Sigmoid colon (tissue), 7 donors: ENCODE data around the gene C1QTNF6. TPM values are rescaled to one million over a fixed set of nuclear protein-coding genes. Genes with fewer than 3 reads are reported as not detected.
A peak's percentile ranks its signal among the peaks of the same experiment; 100 is the strongest.

ENCODE experiments used
- DNase-seq: peaks from one replicate; pipeline ENCODE4 v3.0.0-alpha.2; 2019
- H3K27ac ChIP-seq, 4 donors: fragments of 200-600 bp; sonication (generic); one replicate each; pipeline ENCODE4 v1.5.1; 2016 to 2019; ENCODE audit warnings: mild to moderate bottlenecking in 1 of 4
- H3K27me3 ChIP-seq, 3 donors: fragments of 200-600 bp; sonication (generic); one replicate each; pipeline ENCODE4 v1.5.1; 2019; ENCODE audit warnings: mild to moderate bottlenecking in 1 of 3
- H3K36me3 ChIP-seq, 4 donors: fragments of 200-600 bp; sonication (generic); one replicate each; pipeline ENCODE4 v1.5.1; 2016 to 2019
- H3K4me1 ChIP-seq, 4 donors: fragments of 200-600 bp; sonication (generic); one replicate each; pipeline ENCODE4 v1.5.1; 2017 to 2019
- H3K4me3 ChIP-seq, 4 donors: fragments of 200-600 bp; sonication (generic); one replicate each; pipeline ENCODE4 v1.5.1; 2017 to 2019; ENCODE audit warnings: mild to moderate bottlenecking in 2 of 4, moderate library complexity in 1 of 4
- H3K9me3 ChIP-seq, 4 donors: fragments of 200-600 bp in 3 of 4; sonication (generic) in 3 of 4; one replicate each; pipeline versions ENCODE4 v1.5.1 to v1.6.1; 2013 to 2019
- EP300 ChIP-seq, 4 donors: sonication (generic); formaldehyde crosslinking; IDR thresholded peaks; one replicate each; pipeline ENCODE4 v1.6.1; 2017; ENCODE audit warnings: antibody characterized with exemption in 4 of 4
- POLR2A ChIP-seq, 2 donors: fragments of 450-650 bp; IDR thresholded peaks; one replicate each; pipeline ENCODE4 v1.6.1; 2016; ENCODE audit warnings: antibody characterized with exemption in 2 of 2, mild to moderate bottlenecking in 2 of 2, moderate library complexity in 2 of 2
- POLR2AphosphoS5 ChIP-seq, 4 donors: sonication (generic); formaldehyde crosslinking; IDR thresholded peaks; one replicate each; pipeline ENCODE4 v1.6.1; 2017; ENCODE audit warnings: antibody characterized with exemption in 4 of 4
- whole genome bisulfite sequencing, 2 donors: extraction: QIAGEN DNeasy Blood & Tissue Kit; methylation state at CpG; one replicate each; pipeline ENCODE4 v1.1.7; 2013; 5-methylcytosine and 5-hydroxymethylcytosine counted together
- intact Hi-C: fragments of 100-400 bp; cut with DNase I; formaldehyde crosslinking; loops from one replicate; pipeline ENCODE4 v1.15.1; 2023
- polyA plus RNA-seq, 3 donors: library from polyadenylated mRNA; stranded (reverse); fragments of 200-250 nt; gene quantifications; one replicate each; pipeline ENCODE4 v1.2.3, GENCODE V29; 2013
- total RNA-seq, 4 donors: library from RNA; depleted of rRNA; stranded (reverse); fragments of >200 nt; gene quantifications; one replicate each; pipeline ENCODE4 v1.1.0, GENCODE V29; 2016
- TF ChIP-seq, protein P1 (sequence below), 4 experiments: fragments of 450-650 bp in 3 of 4; fragments of 200-600 bp in 1 of 4; IDR thresholded peaks; one replicate each; pipeline ENCODE4 v1.5.1; 2016 to 2019; ENCODE audit warnings: antibody characterized with exemption in 4 of 4, mild to moderate bottlenecking in 3 of 4, moderate library complexity in 2 of 4
- donor health status: healthy with polysubstance abuse.
- donor health status: Bipolar disorder and iron deficiency.
- donor health status: healthy.

The C1QTNF6 gene
- total and polyA plus RNA-seq, 7 donors = 1.1 to 12.1 (median 1.8) TPM

GRCh38 chr22:37213218-37213855 is 25.3 kb upstream of the C1QTNF6 start:
- TF ChIP-seq POLR2A (IDR thresholded peaks at IDR 0.05) = no peak
- TF ChIP-seq EP300 (IDR thresholded peaks at IDR 0.05) = no peak
- no peak for TF ChIP-seq POLR2AphosphoS5 (IDR thresholded peaks at IDR 0.05)
- TF ChIP-seq, protein P1, sequence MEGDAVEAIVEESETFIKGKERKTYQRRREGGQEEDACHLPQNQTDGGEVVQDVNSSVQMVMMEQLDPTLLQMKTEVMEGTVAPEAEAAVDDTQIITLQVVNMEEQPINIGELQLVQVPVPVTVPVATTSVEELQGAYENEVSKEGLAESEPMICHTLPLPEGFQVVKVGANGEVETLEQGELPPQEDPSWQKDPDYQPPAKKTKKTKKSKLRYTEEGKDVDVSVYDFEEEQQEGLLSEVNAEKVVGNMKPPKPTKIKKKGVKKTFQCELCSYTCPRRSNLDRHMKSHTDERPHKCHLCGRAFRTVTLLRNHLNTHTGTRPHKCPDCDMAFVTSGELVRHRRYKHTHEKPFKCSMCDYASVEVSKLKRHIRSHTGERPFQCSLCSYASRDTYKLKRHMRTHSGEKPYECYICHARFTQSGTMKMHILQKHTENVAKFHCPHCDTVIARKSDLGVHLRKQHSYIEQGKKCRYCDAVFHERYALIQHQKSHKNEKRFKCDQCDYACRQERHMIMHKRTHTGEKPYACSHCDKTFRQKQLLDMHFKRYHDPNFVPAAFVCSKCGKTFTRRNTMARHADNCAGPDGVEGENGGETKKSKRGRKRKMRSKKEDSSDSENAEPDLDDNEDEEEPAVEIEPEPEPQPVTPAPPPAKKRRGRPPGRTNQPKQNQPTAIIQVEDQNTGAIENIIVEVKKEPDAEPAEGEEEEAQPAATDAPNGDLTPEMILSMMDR (IDR thresholded peaks at IDR 0.05) = no peak
- Histone ChIP-seq H3K27ac (no peak overlapping the region), H3K36me3 (no peaks in the 10 kb centered on the region), H3K27me3 (peaks cover 0 to 17% (median 4%) of the 10 kb centered on the region in 3 donors), H3K4me1 (no peaks in the 10 kb centered on the region), H3K9me3 (no peaks in the 10 kb centered on the region), H3K4me3 (no peak overlapping the region)
- DNase-seq = no peak
- intact Hi-C loops = no loop called here
- WGBS, 2 donors = 88 to 92% methylated on average over 18 of the region's 18 CpGs

- Histone ChIP-seq H3K27me3 (peaks cover 0 to 17% (median 4%) of the 10 kb centered on the region in 3 donors), H3K4me1 (no peaks in the 10 kb centered on the region), H3K4me3 (no peak within 1 kb of the TSS), H3K9me3 (no peaks in the 10 kb centered on the region), H3K27ac (no peak within 1 kb of the TSS), H3K36me3 (no peaks in the 10 kb centered on the region)
- intact Hi-C loops = no loop called here
- 18 to 56% methylated on average over 23 of the region's 23 CpGs for WGBS, 2 donors
- TF ChIP-seq POLR2A (IDR thresholded peaks at IDR 0.05) (no peak), EP300 (IDR thresholded peaks at IDR 0.05) (no peak)
- TF ChIP-seq, protein P1 (IDR thresholded peaks at IDR 0.05) = no peak
- peak; percentile 52 for DNase-seq
Observed at GRCh38 chr22:37212174-37212906, 24.3 kb upstream of the C1QTNF6 start, which contains the start of gene SSTR3. TSS of gene SSTR3 (minus strand) at chr22:37212477. CDS start at chr22:37207803, 4,674 bp downstream.

GRCh38 chr22:37211866-37212173 is 23.8 kb upstream of the C1QTNF6 start:
- intact Hi-C loops = no loop called here
- no peak overlapping the region for H3K4me3 ChIP-seq
- TF ChIP-seq POLR2A (IDR thresholded peaks at IDR 0.05) (no peak), POLR2AphosphoS5 (IDR thresholded peaks at IDR 0.05) (no peak), EP300 (IDR thresholded peaks at IDR 0.05) (no peak)
- TF ChIP-seq, protein P1 (IDR thresholded peaks at IDR 0.05) = no peak
- no peak overlapping the region for H3K27ac ChIP-seq
- H3K4me1 ChIP-seq = no peaks in the 10 kb centered on the region
- peak; percentile 57 for DNase-seq
- H3K36me3 ChIP-seq = no peaks in the 10 kb centered on the region
- no peaks in the 10 kb centered on the region for H3K9me3 ChIP-seq
- WGBS, 2 donors = 74 to 85% methylated on average over 6 of the region's 6 CpGs
- H3K27me3 ChIP-seq = peaks cover 0 to 17% (median 4%) of the 10 kb centered on the region in 3 donors

DNA sequence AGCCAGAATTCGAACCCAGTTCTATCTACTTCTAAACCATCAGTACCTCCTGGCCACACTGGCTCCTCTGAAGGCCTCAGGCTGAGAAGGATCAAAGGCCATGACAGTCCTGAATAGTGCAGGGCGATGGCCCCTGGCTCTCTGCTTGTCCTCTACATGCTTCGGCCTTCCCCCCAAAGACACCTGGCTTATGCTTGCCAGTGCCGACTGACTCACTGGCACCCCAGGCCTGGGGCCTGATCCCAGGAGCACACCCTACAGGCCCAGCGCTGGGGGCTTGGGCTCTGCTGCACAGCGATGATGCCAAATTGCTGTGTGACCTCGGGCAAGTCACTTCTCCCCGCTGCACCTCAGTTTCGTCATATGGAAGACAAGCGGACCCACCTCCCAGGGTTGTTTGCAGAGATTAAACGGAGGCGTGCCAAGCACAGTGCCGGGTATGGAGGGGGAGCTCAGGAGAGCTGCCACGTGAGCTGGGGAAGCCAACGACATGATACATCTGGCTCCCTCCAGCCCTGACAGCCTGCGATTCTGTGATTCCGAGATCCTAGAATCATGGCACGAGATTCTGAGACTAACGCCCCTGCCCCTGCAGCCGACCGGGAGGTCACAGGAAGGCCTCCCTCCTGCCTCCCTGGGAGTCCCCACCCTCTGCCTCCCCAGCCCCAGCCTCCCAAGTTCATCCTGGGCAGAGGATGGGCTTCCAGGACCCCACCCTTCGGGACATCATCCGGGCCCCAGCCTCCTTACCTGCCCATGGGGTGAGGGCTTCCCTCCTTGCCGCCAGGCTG is 23.2 kb upstream of the C1QTNF6 start:
- H3K27ac ChIP-seq = no peak overlapping the region
- H3K36me3 ChIP-seq = no peaks in the 10 kb centered on the region
- no peak overlapping the region for H3K4me3 ChIP-seq
- 68 to 88% methylated on average over 24 of the region's 24 CpGs for WGBS, 2 donors
- H3K9me3 ChIP-seq = no peaks in the 10 kb centered on the region
- DNase-seq = peak; percentile 46
- TF ChIP-seq EP300 (IDR thresholded peaks at IDR 0.05) (no peak), POLR2AphosphoS5 (IDR thresholded peaks at IDR 0.05) (no peak), POLR2A (IDR thresholded peaks at IDR 0.05) (no peak)
- TF ChIP-seq, protein P1 (IDR thresholded peaks at IDR 0.05) = no peak
- H3K27me3 ChIP-seq = peaks cover 0 to 17% (median 4%) of the 10 kb centered on the region in 3 donors
- no peaks in the 10 kb centered on the region for H3K4me1 ChIP-seq
- intact Hi-C loops = no loop called here
